DND-41 (cell line): Measurements from ENCODE around the gene MEOX1.

Experiments
- ATAC-seq: fragments of 200-7000 bp; cut with Tn5 transposase; 3 replicates; pipeline ENCODE4 v1.9.1; 2021; ENCODE audit warnings: low read depth; ENCODE audit not compliant: insufficient read depth
- DNase-seq: peaks from one replicate; pipeline ENCODE4 v3.0.0-alpha.2; 2020
- H2AFZ ChIP-seq: 2 replicates; pipeline ENCODE4 v1.6.0; 2012; ENCODE audit warnings: low read depth, low read length
- H3K27ac ChIP-seq: 2 replicates; pipeline ENCODE4 v1.5.1; 2012; ENCODE audit warnings: low read length, inconsistent platforms
- H3K27me3 ChIP-seq: fragments of 200-600 bp; sonication (generic); 2 replicates; pipeline ENCODE4 v1.6.0; 2012; ENCODE audit warnings: low read length, mild to moderate bottlenecking, inconsistent platforms; ENCODE audit not compliant: insufficient read depth, poor library complexity
- H3K36me3 ChIP-seq: 2 replicates; pipeline ENCODE4 v1.5.1; 2012; ENCODE audit warnings: low read length, inconsistent platforms; ENCODE audit not compliant: insufficient read depth
- H3K4me1 ChIP-seq: 2 replicates; pipeline ENCODE4 v1.5.1; 2012; ENCODE audit warnings: mild to moderate bottlenecking, low read length; ENCODE audit not compliant: insufficient read depth
- H3K4me2 ChIP-seq: 2 replicates; pipeline ENCODE4 v1.6.0; 2012; ENCODE audit warnings: mild to moderate bottlenecking, moderate library complexity, low read length, inconsistent platforms; ENCODE audit not compliant: insufficient read depth
- H3K4me3 ChIP-seq, 2 experiments: fragments of 200-600 bp in 1 of 2; shearing (Covaris generic) in 1 of 2; 2 replicates each; pipeline ENCODE4 v1.5.1; 2012 to 2016; ENCODE audit warnings: inconsistent platforms in 2 of 2, low read length in 2 of 2, mild to moderate bottlenecking in 2 of 2, low read depth in 1 of 2, moderate library complexity in 1 of 2
- H3K79me2 ChIP-seq: 2 replicates; pipeline ENCODE4 v1.6.0; 2012; ENCODE audit warnings: low read length, inconsistent platforms; ENCODE audit not compliant: insufficient read depth
- H3K9ac ChIP-seq: 2 replicates; pipeline ENCODE4 v1.6.0; 2012; ENCODE audit warnings: low read depth, mild to moderate bottlenecking, inconsistent platforms, low read length, moderate library complexity
- H3K9me3 ChIP-seq: 2 replicates; pipeline ENCODE4 v1.5.1; 2012; ENCODE audit warnings: low read length, moderate library complexity, mild to moderate bottlenecking, inconsistent platforms; ENCODE audit not compliant: insufficient read depth, severe bottlenecking
- H4K20me1 ChIP-seq: 2 replicates; pipeline ENCODE4 v1.6.0; 2012; ENCODE audit warnings: low read length; ENCODE audit not compliant: insufficient read depth
- CTCF ChIP-seq: IDR thresholded peaks from 2 replicates; pipeline ENCODE4 v1.5.1; 2012; ENCODE audit warnings: borderline replicate concordance, low read length, moderate library complexity, mild to moderate bottlenecking; ENCODE audit not compliant: poor library complexity, severe bottlenecking; ENCODE audit errors: extremely low read depth
- EZH2 ChIP-seq: IDR thresholded peaks from 3 replicates; pipeline ENCODE4 v1.6.1; 2012; ENCODE audit warnings: borderline replicate concordance, low read depth, mild to moderate bottlenecking, moderate library complexity, low read length, inconsistent platforms; ENCODE audit not compliant: severe bottlenecking

The MEOX1 gene

GRCh38 chr17:43667506-43667905, 5.8 kb upstream of the MEOX1 start:
- ATAC-seq = no peak
- Histone ChIP-seq H3K36me3 (no peaks in the 10 kb centered on the region), H3K79me2 (no peaks in the 10 kb centered on the region), H3K4me1 (no peaks in the 10 kb centered on the region), H3K27ac (no peak overlapping the region), H3K27me3 (peaks cover 15% of the 10 kb centered on the region), H3K4me2 (no peak overlapping the region), H4K20me1 (no peaks in the 10 kb centered on the region), H2AFZ (no peak overlapping the region), H3K4me3 (no peak overlapping the region), H3K9ac (no peak overlapping the region), H3K9me3 (no peaks in the 10 kb centered on the region)
- TF ChIP-seq EZH2 (no peak), CTCF (no peak)
- DNase-seq = no peak

GRCh38 chr17:43665937-43666236, 4.2 kb upstream of the MEOX1 start:
- Histone ChIP-seq H2AFZ (no peak overlapping the region), H3K79me2 (no peaks in the 10 kb centered on the region), H3K27ac (no peak overlapping the region), H4K20me1 (peaks cover under 1% of the 10 kb centered on the region; the same call in 1 of the 2 replicates), H3K9me3 (no peaks in the 10 kb centered on the region), H3K4me1 (no peaks in the 10 kb centered on the region), H3K9ac (no peak overlapping the region), H3K36me3 (no peaks in the 10 kb centered on the region), H3K4me3 (no peak overlapping the region), H3K4me2 (no peak overlapping the region), H3K27me3 (peaks cover 20% of the 10 kb centered on the region)
- TF ChIP-seq CTCF (no peak), EZH2 (no peak)
- ATAC-seq (no peak), DNase-seq (no peak)

- no peaks in the 10 kb centered on the region for H3K4me1 ChIP-seq
- H4K20me1 ChIP-seq = peaks cover 5% of the 10 kb centered on the region; the same call in 1 of the 2 replicates
- no peak overlapping the region for H3K4me3 ChIP-seq
- DNase-seq (no peak), ATAC-seq (no peak)
- H3K9ac ChIP-seq = no peak overlapping the region
- H3K27ac ChIP-seq = no peak overlapping the region
- H3K27me3 ChIP-seq = peaks cover 26% of the 10 kb centered on the region
- H3K9me3 ChIP-seq = no peaks in the 10 kb centered on the region
- TF ChIP-seq CTCF = no peak
- TF ChIP-seq EZH2 = no peak
- no peak overlapping the region for H3K4me2 ChIP-seq
- no peak overlapping the region for H2AFZ ChIP-seq
- H3K36me3 ChIP-seq = no peaks in the 10 kb centered on the region
- no peaks in the 10 kb centered on the region for H3K79me2 ChIP-seq
These were observed 3.6 kb upstream of the MEOX1 start for GRCh38 chr17:43665084-43665936.

GRCh38 chr17:43664096-43664495, 2.4 kb upstream of the MEOX1 start:
- Histone ChIP-seq H4K20me1 (peaks cover 5% of the 10 kb centered on the region; the same call in 1 of the 2 replicates), H3K4me1 (no peaks in the 10 kb centered on the region), H3K9ac (no peak overlapping the region), H3K27me3 (peaks cover 31% of the 10 kb centered on the region), H3K79me2 (no peaks in the 10 kb centered on the region), H3K9me3 (no peaks in the 10 kb centered on the region), H3K27ac (no peak overlapping the region), H3K4me3 (no peak overlapping the region), H2AFZ (no peak overlapping the region), H3K4me2 (no peak overlapping the region), H3K36me3 (no peaks in the 10 kb centered on the region)
- TF ChIP-seq CTCF (no peak), EZH2 (no peak)
- ATAC-seq (no peak), DNase-seq (no peak)
